ENCODE results near the gene CIDEC.
A peak's percentile ranks its signal among the peaks of the same experiment; 100 is the strongest.

Gene CIDEC

GRCh38 chr3:9916734-9917680 lies 37.0 kb upstream of the CIDEC start, which contains the start of gene IL17RC (continued):
- TF ChIP-seq ZNF121 (tag by site-specific recombination; IDR thresholded peaks at IDR 0.05) = no peak
- no peak for TF ChIP-seq ZSCAN5A (tag by site-specific recombination; IDR thresholded peaks at IDR 0.05)
- no peak for TF ChIP-seq ZNF488 (tag by site-specific recombination; IDR thresholded peaks at IDR 0.05)
- TF ChIP-seq ZXDB (tag by site-specific recombination; IDR thresholded peaks at IDR 0.05) = 0 out of 2 replicates have a peak, but pooled peaks have one; percentile 40
- TF ChIP-seq ZNF335 (tag by site-specific recombination; conservative IDR thresholded peaks at IDR 0.05) = peak; percentile 67
- TF ChIP-seq WT1 (tag by site-specific recombination; IDR thresholded peaks at IDR 0.05) = peak; percentile 17; the same call in 1 of the 2 replicates
- no peak for TF ChIP-seq ATF2 (tag by site-specific recombination; IDR thresholded peaks at IDR 0.05; ENCODE audit: low read depth)
- no peak for TF ChIP-seq ZNF16 (tag by site-specific recombination; IDR thresholded peaks at IDR 0.05; ENCODE audit: low read depth)
- no peak for TF ChIP-seq ZNF529 (tag by site-specific recombination; IDR thresholded peaks at IDR 0.05; ENCODE audit: insufficient replicate concordance)
- TF ChIP-seq ZNF76 (tag by site-specific recombination; IDR thresholded peaks at IDR 0.05; ENCODE audit: borderline replicate concordance, low read depth) = peak; percentile 60; the same call in 1 of the 2 replicates
- no peak for TF ChIP-seq ZNF768 (tag by site-specific recombination; IDR thresholded peaks at IDR 0.05)
- no peak for TF ChIP-seq SETDB1 (IDR thresholded peaks at IDR 0.05; ENCODE audit: insufficient read length, low read length)
- peak; percentile 71 for TF ChIP-seq IKZF3 (tag by site-specific recombination; IDR thresholded peaks at IDR 0.05)
- peak; percentile 39; the same call in 1 of the 2 replicates for TF ChIP-seq KLF1 (tag by site-specific recombination; IDR thresholded peaks at IDR 0.05)
- no peak for TF ChIP-seq ZNF549 (tag by site-specific recombination; IDR thresholded peaks at IDR 0.05)
- no peak for TF ChIP-seq ZNF521 (tag by site-specific recombination; IDR thresholded peaks at IDR 0.05)
- no peak for TF ChIP-seq ZNF133 (tag by site-specific recombination; IDR thresholded peaks at IDR 0.05)
- peak; percentile 51; the same call in 1 of the 2 replicates for TF ChIP-seq ZBTB8A (tag by site-specific recombination; IDR thresholded peaks at IDR 0.05)
- TF ChIP-seq ZFP69B (tag by site-specific recombination; IDR thresholded peaks at IDR 0.05) = peak; percentile 79
- TF ChIP-seq ZFP3 (tag by site-specific recombination; IDR thresholded peaks at IDR 0.05; ENCODE audit: low read depth) = peak; percentile 84
- peak; percentile 85; the same call in 1 of the 2 replicates for TF ChIP-seq ZNF692 (tag by site-specific recombination; IDR thresholded peaks at IDR 0.05)
- TF ChIP-seq ZIC2 (tag by site-specific recombination; IDR thresholded peaks at IDR 0.05) = peak; percentile 51
- no peak for TF ChIP-seq MYNN (tag by site-specific recombination; IDR thresholded peaks at IDR 0.05; ENCODE audit: borderline replicate concordance)
- TF ChIP-seq GLIS1 (tag by site-specific recombination; IDR thresholded peaks at IDR 0.05) = peak; percentile 70
- TF ChIP-seq ZNF670 (tag by site-specific recombination; IDR thresholded peaks at IDR 0.05; ENCODE audit: low read depth) = no peak
- TF ChIP-seq ZNF174 (tag by site-specific recombination; IDR thresholded peaks at IDR 0.05) = no peak
- no peak for TF ChIP-seq ZNF518A (tag by site-specific recombination; conservative IDR thresholded peaks at IDR 0.05; ENCODE audit: low read depth)
- no peak for TF ChIP-seq ZNF585B (tag by site-specific recombination; IDR thresholded peaks at IDR 0.05)
- TF ChIP-seq PRDM1 (tag by site-specific recombination; IDR thresholded peaks at IDR 0.05) = no peak
- TF ChIP-seq GLI2 (tag by site-specific recombination; IDR thresholded peaks at IDR 0.05; ENCODE audit: borderline replicate concordance, low read depth) = no peak
